ENCODE measurements around the gene AEBP2.

The AEBP2 gene

DNA sequence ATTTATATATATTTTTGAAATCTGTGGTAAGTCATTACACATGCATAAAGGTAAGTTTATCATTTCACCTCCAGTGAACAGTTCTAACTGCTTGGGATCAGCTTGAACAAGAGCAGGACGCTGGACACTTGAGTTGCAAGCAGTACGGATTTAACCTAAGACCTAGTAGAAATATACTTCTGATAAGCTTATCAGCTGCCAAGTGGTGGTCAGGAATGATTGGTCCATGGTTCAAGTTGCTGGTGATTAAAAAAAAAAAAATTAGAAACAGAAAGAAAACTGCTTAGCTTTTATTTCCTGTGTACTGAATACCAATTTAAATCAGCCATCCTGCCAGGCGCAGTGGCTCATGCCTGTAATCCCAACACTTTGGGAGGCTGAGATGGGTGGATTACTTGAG, 88.6 kb downstream of the AEBP2 start:
- Histone ChIP-seq H3K27ac (ENCODE audit: low read depth, low read length, poor library complexity, severe bottlenecking) (no peak overlapping the region), H3K9me3 (ENCODE audit: low read length) (no peaks in the 10 kb centered on the region), H4K20me1 (ENCODE audit: insufficient read depth, low read length) (no peaks in the 10 kb centered on the region), H3K4me2 (ENCODE audit: low read length) (no peak overlapping the region), H3K4me1 (ENCODE audit: insufficient read depth, low read length, severe bottlenecking) (no peaks in the 10 kb centered on the region), H3K9me2 (ENCODE audit: low read depth, low read length) (no peaks in the 10 kb centered on the region), H3K9ac (ENCODE audit: low read length) (no peak overlapping the region), H3F3A (ENCODE audit: insufficient read depth, low read length) (no peaks in the 10 kb centered on the region), H3K27me3 (ENCODE audit: insufficient read depth, low read length) (no peaks in the 10 kb centered on the region), H3K79me2 (ENCODE audit: insufficient read depth, low read length) (no peaks in the 10 kb centered on the region), H2AFZ (ENCODE audit: low read length) (no peak overlapping the region), H3K36me3 (ENCODE audit: insufficient read depth, low read length) (no peaks in the 10 kb centered on the region), H3K4me3 (ENCODE audit: low read depth, low read length, poor library complexity, severe bottlenecking) (no peak overlapping the region)
- TF ChIP-seq CTCF (IDR thresholded peaks at IDR 0.05; ENCODE audit: low read length): no peak
- no peak for TF ChIP-seq EZH2 (IDR thresholded peaks at IDR 0.05; ENCODE audit: borderline replicate concordance, low read length)

GRCh38 chr12:19528750-19529149, 89.5 kb downstream of the AEBP2 start:
- Histone ChIP-seq H4K20me1 (ENCODE audit: insufficient read depth, low read length) (no peaks in the 10 kb centered on the region), H3K4me3 (ENCODE audit: low read depth, low read length, poor library complexity, severe bottlenecking) (no peak overlapping the region), H3K79me2 (ENCODE audit: insufficient read depth, low read length) (no peaks in the 10 kb centered on the region), H3K4me2 (ENCODE audit: low read length) (no peak overlapping the region), H3K27ac (ENCODE audit: low read depth, low read length, poor library complexity, severe bottlenecking) (no peak overlapping the region), H2AFZ (ENCODE audit: low read length) (no peak overlapping the region), H3K9me3 (ENCODE audit: low read length) (no peaks in the 10 kb centered on the region), H3K9me2 (ENCODE audit: low read depth, low read length) (no peaks in the 10 kb centered on the region), H3K4me1 (ENCODE audit: insufficient read depth, low read length, severe bottlenecking) (no peaks in the 10 kb centered on the region), H3F3A (ENCODE audit: insufficient read depth, low read length) (no peaks in the 10 kb centered on the region), H3K27me3 (ENCODE audit: insufficient read depth, low read length) (no peaks in the 10 kb centered on the region), H3K36me3 (ENCODE audit: insufficient read depth, low read length) (no peaks in the 10 kb centered on the region), H3K9ac (ENCODE audit: low read length) (no peak overlapping the region)
- TF ChIP-seq CTCF (IDR thresholded peaks at IDR 0.05; ENCODE audit: low read length): no peak
- TF ChIP-seq EZH2 (IDR thresholded peaks at IDR 0.05; ENCODE audit: borderline replicate concordance, low read length): no peak

DNA sequence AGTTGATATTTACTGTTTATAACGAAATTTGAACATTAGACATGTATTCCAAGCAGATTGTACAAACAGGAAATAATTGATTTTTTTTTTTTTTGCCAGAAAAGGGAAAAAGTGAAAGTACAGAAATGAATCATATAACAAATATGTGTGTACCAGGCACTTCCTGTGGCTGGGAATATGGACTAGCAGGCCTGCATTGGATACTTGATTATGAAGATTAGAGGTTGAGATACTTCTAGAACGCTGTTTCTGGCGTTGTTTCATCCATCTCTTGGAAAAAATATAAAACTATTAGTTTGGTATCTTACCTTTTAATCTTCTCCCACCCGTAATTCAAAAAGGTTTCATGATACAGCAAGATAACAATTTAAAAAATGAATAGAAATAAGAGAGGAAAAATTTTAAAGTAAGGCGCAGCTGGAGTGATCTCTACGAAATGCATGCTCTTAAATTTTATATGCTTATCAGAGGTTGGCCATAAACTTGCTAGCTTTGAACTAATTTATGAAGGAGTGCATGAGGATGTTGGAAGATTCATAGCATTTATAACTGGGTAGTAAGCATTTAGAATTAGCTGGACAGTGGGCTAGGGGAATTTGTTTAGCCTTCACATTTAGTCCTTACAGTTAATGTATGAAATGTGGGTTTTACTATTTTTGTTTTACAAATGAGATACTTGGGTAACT, 90.8 kb downstream of the AEBP2 start:
- H3K9me2 ChIP-seq (ENCODE audit: low read depth, low read length): no peaks in the 10 kb centered on the region
- H3K27ac ChIP-seq (ENCODE audit: low read depth, low read length, poor library complexity, severe bottlenecking): no peak overlapping the region
- no peaks in the 10 kb centered on the region for H3K4me1 ChIP-seq (ENCODE audit: insufficient read depth, low read length, severe bottlenecking)
- no peaks in the 10 kb centered on the region for H4K20me1 ChIP-seq (ENCODE audit: insufficient read depth, low read length)
- no peaks in the 10 kb centered on the region for H3K27me3 ChIP-seq (ENCODE audit: insufficient read depth, low read length)
- no peaks in the 10 kb centered on the region for H3K36me3 ChIP-seq (ENCODE audit: insufficient read depth, low read length)
- H3F3A ChIP-seq (ENCODE audit: insufficient read depth, low read length): no peaks in the 10 kb centered on the region
- H3K4me2 ChIP-seq (ENCODE audit: low read length): no peak overlapping the region
- H3K79me2 ChIP-seq (ENCODE audit: insufficient read depth, low read length): no peaks in the 10 kb centered on the region
- no peak overlapping the region for H3K4me3 ChIP-seq (ENCODE audit: low read depth, low read length, poor library complexity, severe bottlenecking)
- H2AFZ ChIP-seq (ENCODE audit: low read length): no peak overlapping the region
- no peak for TF ChIP-seq CTCF (IDR thresholded peaks at IDR 0.05; ENCODE audit: low read length)
- TF ChIP-seq EZH2 (IDR thresholded peaks at IDR 0.05; ENCODE audit: borderline replicate concordance, low read length): no peak
- no peak overlapping the region for H3K9ac ChIP-seq (ENCODE audit: low read length)
- no peaks in the 10 kb centered on the region for H3K9me3 ChIP-seq (ENCODE audit: low read length)
